Naive B cell (primary cell): Measurements from ENCODE around the gene GAL3ST2. TPM values are rescaled to one million over a fixed set of nuclear protein-coding genes. Genes with fewer than 3 reads are reported as not detected.
"Not testable (repeated sequence)": the region's sequence is repeated elsewhere in the genome, so short reads cannot be mapped to it uniquely, and the experiment has no call there.

Experiments
- ATAC-seq, 2 donors: fragments of 150-1000 bp; cut with Tn5 transposase; 2 replicates each; pipeline ENCODE4 v1.10.0; 2021; ENCODE audit warnings: low read depth in 2 of 2, mild to moderate bottlenecking in 2 of 2, moderate library complexity in 2 of 2
- DNase-seq: peaks from one replicate; pipeline ENCODE4 v3.0.0; 2022
- H3K27ac Mint-ChIP-seq, 6 donors: one replicate each; pipeline ENCODE4 v1.8.0; 2020 to 2022; ENCODE audit warnings: mild to moderate bottlenecking in 6 of 6, mixed read lengths in 6 of 6, moderate library complexity in 5 of 6, inconsistent platforms in 2 of 6
- H3K27me3 Mint-ChIP-seq, 3 donors: one replicate each; pipeline ENCODE4 v1.8.0; 2021 to 2022; ENCODE audit warnings: mixed read lengths in 3 of 3, mild to moderate bottlenecking in 1 of 3
- H3K36me3 Mint-ChIP-seq, 2 donors: one replicate each; pipeline ENCODE4 v1.8.0; 2020 to 2022; ENCODE audit warnings: mixed read lengths in 2 of 2, inconsistent platforms in 1 of 2, mild to moderate bottlenecking in 1 of 2
- H3K4me1 Mint-ChIP-seq, 3 donors: one replicate each; pipeline ENCODE4 v1.8.0; 2020 to 2022; ENCODE audit warnings: mixed read lengths in 3 of 3, inconsistent platforms in 1 of 3, mild to moderate bottlenecking in 1 of 3, moderate library complexity in 1 of 3
- H3K4me3 Mint-ChIP-seq, 8 donors: one replicate each; pipeline ENCODE4 v1.8.0; 2020 to 2022; ENCODE audit warnings: mild to moderate bottlenecking in 8 of 8, mixed read lengths in 8 of 8, moderate library complexity in 8 of 8, inconsistent platforms in 2 of 8
- H3K9me3 Mint-ChIP-seq, 7 donors: one replicate each; pipeline ENCODE4 v1.8.0; 2020 to 2022; ENCODE audit warnings: mixed read lengths in 7 of 7, mild to moderate bottlenecking in 5 of 7, inconsistent platforms in 2 of 7, moderate library complexity in 1 of 7
- polyA plus RNA-seq, 6 donors: library from polyadenylated mRNA; unstranded; fragments of 300-500 nt; fragmentation: Illumina TruSeq; gene quantifications; one replicate each; pipeline ENCODE4 v1.2.3, GENCODE V29; 2021; ENCODE audit warnings: low read depth in 6 of 6

The GAL3ST2 gene
- polyA plus RNA-seq, 6 donors from 2014 or later: not detected

GRCh38 chr2:241739177-241739576, 37.4 kb upstream of the GAL3ST2 start:
- DNase-seq (no peak), ATAC-seq (no peak)
- peak overlapping the region in 1 of 8 donors; percentile 59 for H3K4me3 Mint-ChIP-seq
- no peaks in the 10 kb centered on the region for H3K9me3 Mint-ChIP-seq
- no peaks in the 10 kb centered on the region for H3K27me3 Mint-ChIP-seq
- H3K4me1 Mint-ChIP-seq: peaks cover 0 to 19% (median 0%) of the 10 kb centered on the region in 3 donors
- H3K36me3 Mint-ChIP-seq: no peaks in the 10 kb centered on the region
- peak overlapping the region in 2 of 6 donors; percentile 32 to 42 for H3K27ac Mint-ChIP-seq

GRCh38 chr2:241739651-241740050, 37.0 kb upstream of the GAL3ST2 start:
- no peaks in the 10 kb centered on the region for H3K9me3 Mint-ChIP-seq

GRCh38 chr2:241741016-241741415, 35.6 kb upstream of the GAL3ST2 start:
- Mint-ChIP-seq H3K27me3 (no peaks in the 10 kb centered on the region), H3K4me1 (peaks cover 0 to 13% (median 5%) of the 10 kb centered on the region in 3 donors), H3K4me3 (no peak overlapping the region), H3K9me3 (peaks cover 0 to 2% (median 0%) of the 10 kb centered on the region in 7 donors), H3K36me3 (peaks cover 7 to 9% of the 10 kb centered on the region in 2 donors), H3K27ac (peak overlapping the region in 2 of 6 donors; percentile 45 to 57)
- ATAC-seq: no peak
- DNase-seq: no peak

More at GRCh38 chr2:241739651-241740050, 37.0 kb upstream of the GAL3ST2 start:
- Mint-ChIP-seq H3K36me3 (no peaks in the 10 kb centered on the region), H3K4me1 (peaks cover 0 to 19% (median 0%) of the 10 kb centered on the region in 3 donors), H3K27ac (peak overlapping the region in 2 of 6 donors; percentile 32 to 42), H3K4me3 (peak overlapping the region in 2 of 8 donors; percentile 5 to 25), H3K27me3 (no peaks in the 10 kb centered on the region)
- no peak for DNase-seq
- no peak for ATAC-seq

GRCh38 chr2:241742320-241742939, 34.2 kb upstream of the GAL3ST2 start:
- no peak for ATAC-seq
- H3K4me3 Mint-ChIP-seq: no peak overlapping the region
- peaks cover 0 to 8% (median 8%) of the 10 kb centered on the region in 3 donors for H3K4me1 Mint-ChIP-seq
- H3K36me3 Mint-ChIP-seq: peaks cover 9 to 13% of the 10 kb centered on the region in 2 donors
- peak overlapping the region in 2 of 6 donors; percentile 24 to 49 for H3K27ac Mint-ChIP-seq
- peaks cover 0 to 4% (median 0%) of the 10 kb centered on the region in 7 donors for H3K9me3 Mint-ChIP-seq
- no peak for DNase-seq
- H3K27me3 Mint-ChIP-seq: no peaks in the 10 kb centered on the region

- not testable (repeated sequence) for H3K4me3 Mint-ChIP-seq, H3K4me1 Mint-ChIP-seq, DNase-seq, ATAC-seq, H3K9me3 Mint-ChIP-seq, H3K27ac Mint-ChIP-seq, H3K27me3 Mint-ChIP-seq
- peaks cover 9 to 13% of the 10 kb centered on the region in 2 donors for H3K36me3 Mint-ChIP-seq
These were observed 33.6 kb upstream of the GAL3ST2 start for GRCh38 chr2:241743008-241743407.

- Mint-ChIP-seq H3K36me3 (peaks cover 9 to 13% of the 10 kb centered on the region in 2 donors), H3K27ac (peak overlapping the region in 1 of 6 donors; percentile 84), H3K4me1 (peaks cover 0 to 8% (median 8%) of the 10 kb centered on the region in 3 donors), H3K27me3 (no peaks in the 10 kb centered on the region), H3K4me3 (no peak overlapping the region), H3K9me3 (peaks cover 0 to 4% (median 0%) of the 10 kb centered on the region in 7 donors)
- no peak for DNase-seq
- no peak for ATAC-seq
These were observed 33.0 kb upstream of the GAL3ST2 start for GRCh38 chr2:241743620-241744019.

GRCh38 chr2:241744028-241744754, 32.4 kb upstream of the GAL3ST2 start:
- Mint-ChIP-seq H3K27me3 (no peaks in the 10 kb centered on the region), H3K9me3 (peaks cover 0 to 4% (median 0%) of the 10 kb centered on the region in 7 donors), H3K36me3 (peaks cover 9 to 17% of the 10 kb centered on the region in 2 donors), H3K27ac (no peak overlapping the region), H3K4me3 (no peak overlapping the region), H3K4me1 (peaks cover 0 to 8% (median 8%) of the 10 kb centered on the region in 3 donors)
- no peak for DNase-seq
- ATAC-seq: no peak

- H3K4me1 Mint-ChIP-seq: peaks cover 0 to 8% (median 0%) of the 10 kb centered on the region in 3 donors
These were observed 31.3 kb upstream of the GAL3ST2 start for GRCh38 chr2:241745276-241745675.

GRCh38 chr2:241746084-241746483, 30.5 kb upstream of the GAL3ST2 start:
- DNase-seq (no peak), ATAC-seq (no peak)
- Mint-ChIP-seq H3K27ac (peak overlapping the region in 1 of 6 donors; percentile 23), H3K9me3 (peaks cover 0 to 4% (median 0%) of the 10 kb centered on the region in 7 donors), H3K4me3 (peak overlapping the region in 1 of 8 donors; percentile 10), H3K36me3 (peaks cover 9 to 24% of the 10 kb centered on the region in 2 donors), H3K4me1 (peaks cover 0 to 8% (median 0%) of the 10 kb centered on the region in 3 donors), H3K27me3 (no peaks in the 10 kb centered on the region)

More at GRCh38 chr2:241745276-241745675, 31.3 kb upstream of the GAL3ST2 start:
- Mint-ChIP-seq H3K27me3 (no peaks in the 10 kb centered on the region), H3K27ac (peak overlapping the region in 1 of 6 donors; percentile 59), H3K9me3 (peaks cover 0 to 4% (median 0%) of the 10 kb centered on the region in 7 donors), H3K4me3 (no peak overlapping the region), H3K36me3 (peaks cover 9 to 24% of the 10 kb centered on the region in 2 donors)
- DNase-seq: no peak
- ATAC-seq: no peak

GRCh38 chr2:241748468-241749256, 28.0 kb upstream of the GAL3ST2 start:
- no peak for DNase-seq
- no peaks in the 10 kb centered on the region for H3K27me3 Mint-ChIP-seq

GRCh38 chr2:241750076-241750840, 26.4 kb upstream of the GAL3ST2 start:
- peaks cover 0 to 8% (median 0%) of the 10 kb centered on the region in 3 donors for H3K4me1 Mint-ChIP-seq
- DNase-seq: no peak
- no peaks in the 10 kb centered on the region for H3K27me3 Mint-ChIP-seq
- no peak for ATAC-seq
- peaks cover 0 to 4% (median 0%) of the 10 kb centered on the region in 7 donors for H3K9me3 Mint-ChIP-seq
- peak overlapping the region in 2 of 6 donors; percentile 32 to 36 for H3K27ac Mint-ChIP-seq
- H3K36me3 Mint-ChIP-seq: peaks cover 9 to 30% of the 10 kb centered on the region in 2 donors
- H3K4me3 Mint-ChIP-seq: no peak overlapping the region

More at GRCh38 chr2:241748468-241749256, 28.0 kb upstream of the GAL3ST2 start:
- no peak overlapping the region for H3K27ac Mint-ChIP-seq
- H3K4me1 Mint-ChIP-seq: peaks cover 0 to 8% (median 0%) of the 10 kb centered on the region in 3 donors
- no peak overlapping the region for H3K4me3 Mint-ChIP-seq
- peaks cover 0 to 4% (median 0%) of the 10 kb centered on the region in 7 donors for H3K9me3 Mint-ChIP-seq
- peaks cover 9 to 25% of the 10 kb centered on the region in 2 donors for H3K36me3 Mint-ChIP-seq
- ATAC-seq: no peak

- Mint-ChIP-seq H3K9me3 (peaks cover 0 to 1% (median 0%) of the 10 kb centered on the region in 7 donors), H3K27ac (no peak overlapping the region), H3K36me3 (peaks cover under 1 to 21% of the 10 kb centered on the region in 2 donors), H3K4me3 (no peak overlapping the region), H3K4me1 (peaks cover 0 to under 1% (median 0%) of the 10 kb centered on the region in 3 donors), H3K27me3 (no peaks in the 10 kb centered on the region)
- ATAC-seq (no peak), DNase-seq (no peak)
These were observed 25.5 kb upstream of the GAL3ST2 start for GRCh38 chr2:241751152-241751551.
